Erythroblast (primary cell): ENCODE measurements around the gene SLC35B1.
"Not testable (repeated sequence)": the region's sequence is repeated elsewhere in the genome, so short reads cannot be mapped to it uniquely, and the experiment has no call there.

Experiments
- DNase-seq, 2 experiments: peaks; one replicate each; lab custom pipeline; 2025; lab: John Stamatoyannopoulos, UW
- GATA1 ChIP-seq: IDR thresholded peaks from 2 replicates; pipeline ENCODE4 v1.6.1; 2011; ENCODE audit warnings: low read depth, mild to moderate bottlenecking, control low read depth, low read length, moderate library complexity
- POLR2A ChIP-seq: IDR thresholded peaks from 2 replicates; pipeline ENCODE4 v1.6.1; 2011; ENCODE audit warnings: mild to moderate bottlenecking, low read length

The SLC35B1 gene

DNA sequence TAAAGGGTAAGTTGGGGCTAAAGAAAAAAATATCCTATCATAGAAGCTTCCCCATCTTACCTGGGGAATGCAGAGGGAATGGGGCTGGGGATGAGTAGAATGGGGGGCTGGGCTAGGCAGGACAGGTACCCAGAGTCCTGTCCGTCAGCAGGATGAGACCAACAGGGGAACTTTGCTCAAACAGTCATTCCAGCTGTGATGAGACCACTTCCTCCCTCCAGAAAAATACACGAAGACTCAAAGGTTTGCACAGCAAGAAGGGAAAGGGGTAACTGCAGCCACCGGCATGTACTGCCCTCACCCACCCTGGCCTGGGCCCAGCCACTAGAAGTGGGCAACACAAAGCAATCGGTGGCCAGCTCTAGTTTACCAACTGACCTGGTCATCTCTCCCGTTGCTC, 20.7 kb upstream of the SLC35B1 start:
- TF ChIP-seq GATA1 (no peak), POLR2A (no peak)
- no peak for DNase-seq

DNA sequence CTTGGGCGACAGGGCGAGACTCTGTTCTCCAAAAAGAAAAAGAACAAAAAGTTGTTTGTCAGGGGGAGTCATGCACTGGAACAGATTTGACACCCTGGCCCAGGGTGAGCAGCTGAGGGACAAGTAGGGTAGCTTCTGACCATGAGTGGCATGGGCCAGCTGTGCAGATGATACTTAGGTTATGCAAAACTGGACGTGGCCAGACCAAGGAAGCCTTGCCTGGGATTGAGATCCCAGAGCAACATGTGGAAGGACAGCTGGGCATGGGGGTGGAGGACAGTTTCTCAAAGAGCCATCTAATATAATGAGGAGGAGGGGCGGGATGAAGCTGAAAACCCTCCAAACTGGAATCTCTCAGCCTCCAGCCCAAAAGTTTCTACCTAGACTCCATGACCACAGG, 19.6 kb upstream of the SLC35B1 start:
- no peak for TF ChIP-seq POLR2A
- no peak for TF ChIP-seq GATA1

DNA sequence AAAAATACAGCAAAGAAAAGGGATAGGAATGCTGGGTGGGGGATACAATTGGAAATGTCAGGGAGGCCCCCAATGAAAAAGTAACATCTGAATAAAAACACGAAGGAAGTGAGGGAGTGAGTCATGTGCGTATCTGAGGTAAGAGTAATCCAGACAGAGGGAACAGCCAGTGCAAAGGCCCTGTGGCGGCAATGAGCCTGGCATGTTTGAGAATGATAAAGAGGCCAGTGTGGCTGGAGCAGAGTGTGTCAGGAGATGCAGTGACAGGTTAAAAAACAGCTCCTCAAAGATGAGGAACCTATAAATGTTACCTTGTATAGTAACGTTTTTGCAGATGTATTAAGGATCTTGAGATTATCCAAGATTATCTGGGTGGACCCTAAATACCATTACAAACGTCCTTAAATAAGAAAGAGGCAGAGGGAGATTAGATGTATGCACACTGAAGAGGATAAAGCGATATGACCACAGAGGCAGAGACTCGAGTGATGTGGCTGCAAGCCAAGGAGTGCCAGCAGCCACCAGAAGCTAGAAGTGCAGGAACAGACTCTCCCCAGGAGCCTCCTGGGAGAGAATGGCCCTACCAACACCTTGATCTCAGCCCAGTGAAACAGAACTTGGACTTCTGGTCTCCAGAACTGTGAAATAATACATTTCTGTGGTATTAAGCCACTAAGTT, 17.8 kb upstream of the SLC35B1 start:
- TF ChIP-seq POLR2A (no peak), GATA1 (no peak)

More for the DNA sequence above, 19.6 kb upstream of the SLC35B1 start:
- no peak for DNase-seq

DNA sequence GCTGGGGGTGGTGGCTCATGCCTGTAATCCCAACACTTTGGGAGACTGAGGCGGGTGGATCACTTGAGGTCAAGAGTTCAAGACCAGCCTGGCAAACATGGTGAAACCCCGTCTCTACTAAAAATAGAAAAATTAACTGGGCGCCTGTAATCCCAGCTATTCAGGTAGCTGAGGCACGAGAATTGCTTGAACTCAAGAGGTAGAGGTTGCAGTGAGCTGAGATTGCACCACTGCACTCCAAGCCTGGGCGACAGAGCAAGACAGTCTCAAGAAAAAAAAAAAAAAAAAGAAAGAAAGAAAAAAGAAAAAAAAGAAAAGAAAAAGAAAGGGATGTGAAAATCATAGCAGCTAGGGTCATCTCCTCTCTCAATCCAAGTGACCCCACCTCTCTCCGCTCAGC, 16.8 kb upstream of the SLC35B1 start:
- DNase-seq, result not testable (repeated sequence)

More for the DNA sequence above, 17.8 kb upstream of the SLC35B1 start:
- DNase-seq, result peak in 1 of 2 experiments; percentile 41

DNA sequence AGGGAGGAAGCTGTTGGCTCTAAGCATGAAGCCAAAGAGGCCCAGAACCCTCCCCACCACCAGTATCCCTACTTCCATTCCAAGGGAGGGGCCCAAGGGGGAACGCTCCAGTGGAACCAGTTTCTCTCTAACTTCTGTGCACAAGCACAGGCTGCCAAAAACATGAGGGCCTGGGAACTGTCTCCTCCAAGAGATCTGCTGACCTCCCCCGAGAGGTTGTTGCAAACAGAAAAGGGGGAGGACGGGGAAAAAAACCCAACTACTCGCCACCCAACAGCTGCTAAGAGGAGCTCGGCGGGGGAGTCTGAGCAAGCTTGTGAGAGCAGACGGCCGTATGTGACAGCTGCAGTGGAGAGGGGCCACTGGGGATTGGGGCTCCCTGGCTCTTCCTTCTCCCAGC, 15.7 kb upstream of the SLC35B1 start:
- no peak for DNase-seq
- TF ChIP-seq POLR2A (no peak), GATA1 (no peak)

DNA sequence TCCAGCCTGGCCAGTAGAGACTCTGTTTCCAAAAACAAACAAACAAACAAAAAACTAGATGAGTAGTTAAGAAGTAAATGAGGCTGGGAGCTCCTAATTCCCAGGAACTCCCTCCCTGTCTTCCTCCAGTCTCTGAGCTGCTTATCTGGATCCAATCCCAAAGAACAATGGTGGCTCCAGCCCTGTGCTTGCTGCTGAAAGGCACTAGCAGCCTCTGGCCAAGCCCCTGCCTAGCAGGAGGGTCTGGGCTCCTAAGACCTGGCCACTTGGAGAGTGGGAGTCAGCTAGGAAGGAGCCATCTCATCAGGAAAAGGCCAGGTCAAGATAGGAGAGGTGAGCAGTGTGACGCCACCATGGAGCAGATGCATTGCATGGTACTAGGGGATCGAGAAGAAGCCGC, 14.3 kb upstream of the SLC35B1 start:
- TF ChIP-seq POLR2A (no peak), GATA1 (no peak)
- DNase-seq, result no peak

DNA sequence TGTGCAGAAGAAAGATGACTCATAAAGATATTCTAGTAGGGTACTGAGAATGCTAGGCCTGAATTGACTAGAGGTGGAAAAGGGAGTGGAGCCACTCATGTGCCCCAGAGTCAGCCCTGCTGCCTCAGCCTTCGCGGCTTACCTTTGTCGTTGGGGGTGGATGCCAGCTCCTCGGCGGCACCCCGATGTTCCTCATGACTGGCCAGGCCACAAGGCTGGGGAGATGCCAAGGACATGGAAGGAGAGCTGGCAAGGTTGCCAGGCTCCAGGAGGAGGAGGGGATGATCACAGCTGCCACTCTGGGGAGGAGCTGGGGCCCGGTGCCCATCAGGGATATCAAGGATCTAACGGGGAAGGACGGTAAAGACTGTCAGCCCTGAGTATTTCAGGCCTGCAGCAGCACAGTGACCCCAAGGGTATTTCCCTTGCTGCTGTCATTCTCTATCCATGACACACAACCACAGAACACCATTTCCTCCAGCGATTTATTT, 9.7 kb upstream of the SLC35B1 start:
- no peak for DNase-seq
- TF ChIP-seq POLR2A (no peak), GATA1 (no peak)

DNA sequence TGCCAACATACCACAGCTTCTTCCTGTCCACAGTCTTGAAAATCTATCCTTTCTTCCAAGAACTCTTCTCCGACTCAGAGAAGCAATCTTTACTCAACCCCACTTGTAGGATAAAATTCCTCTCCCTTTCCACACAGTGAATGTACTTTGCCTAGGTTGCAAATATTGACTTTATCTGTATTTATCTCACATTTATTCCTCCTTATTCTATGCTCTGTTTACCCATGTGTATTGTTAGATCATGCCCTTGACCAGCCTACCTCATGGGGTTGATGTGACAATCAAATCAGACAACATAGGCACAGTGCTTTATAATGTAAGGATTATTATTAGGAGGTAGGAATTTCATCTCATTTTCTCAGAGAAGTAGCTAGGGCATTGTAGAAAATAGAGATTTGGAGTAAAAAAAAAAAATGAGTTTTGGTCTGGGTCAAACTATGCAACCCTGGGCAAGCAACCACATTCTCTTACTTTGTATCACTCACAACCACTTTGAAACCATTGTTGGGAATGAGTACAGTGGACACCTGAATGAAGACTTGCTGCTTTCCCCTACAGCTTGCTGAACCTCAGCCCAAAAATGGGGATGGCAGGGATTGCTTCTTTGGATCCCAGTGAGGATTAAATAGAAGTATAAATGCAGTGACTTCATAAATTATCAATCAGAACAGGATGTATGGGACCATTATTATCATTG, 9.1 kb upstream of the SLC35B1 start:
- no peak for TF ChIP-seq POLR2A
- no peak for TF ChIP-seq GATA1
- no peak for DNase-seq

DNA sequence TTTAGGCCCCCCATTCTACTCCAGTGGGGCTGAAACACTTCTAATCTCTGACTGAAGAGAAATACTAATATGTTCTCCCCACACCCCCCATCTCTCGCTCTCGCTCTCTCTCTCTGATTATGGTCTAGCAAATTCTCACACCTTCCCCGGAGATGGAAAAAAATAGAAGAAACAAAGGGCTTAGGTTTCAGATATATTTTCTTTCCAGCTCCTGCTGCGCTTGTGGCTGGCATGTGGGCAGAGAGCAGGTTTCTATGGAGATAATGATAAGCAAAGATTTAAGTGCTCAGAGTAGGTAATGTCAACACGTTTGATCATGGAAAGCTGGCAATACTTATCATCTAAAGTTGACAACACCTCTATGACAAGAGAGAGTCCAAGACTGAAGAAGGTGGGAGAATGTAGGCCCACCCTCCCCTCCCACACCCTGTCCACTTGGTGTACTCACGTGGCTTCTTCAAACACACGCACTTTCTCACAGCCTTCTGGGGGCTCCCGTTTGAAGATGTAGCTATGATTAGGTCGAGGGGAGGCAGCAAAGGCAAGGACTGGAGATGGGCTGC, 8.0 kb upstream of the SLC35B1 start:
- DNase-seq, result no peak
- TF ChIP-seq GATA1, result no peak
- no peak for TF ChIP-seq POLR2A

DNA sequence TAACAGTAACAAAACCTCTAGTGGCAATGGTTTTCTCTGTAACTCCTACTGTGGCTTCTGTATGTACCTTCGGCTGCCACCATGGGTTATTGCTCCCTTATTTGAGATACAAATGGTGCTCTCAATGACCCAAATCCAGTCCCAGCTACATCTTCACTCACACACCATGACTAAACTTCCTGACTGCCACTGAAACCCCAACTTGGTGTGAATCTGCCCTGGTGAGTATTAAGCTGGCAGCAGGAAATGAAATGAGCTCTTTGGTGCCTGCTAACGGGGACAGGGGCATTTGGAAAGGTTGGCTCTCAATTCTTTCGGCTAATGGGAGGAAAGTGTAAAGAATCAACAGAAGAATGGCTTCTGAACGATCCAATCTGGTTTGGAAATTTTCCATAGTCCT, 7.5 kb upstream of the SLC35B1 start:
- no peak for DNase-seq

DNA sequence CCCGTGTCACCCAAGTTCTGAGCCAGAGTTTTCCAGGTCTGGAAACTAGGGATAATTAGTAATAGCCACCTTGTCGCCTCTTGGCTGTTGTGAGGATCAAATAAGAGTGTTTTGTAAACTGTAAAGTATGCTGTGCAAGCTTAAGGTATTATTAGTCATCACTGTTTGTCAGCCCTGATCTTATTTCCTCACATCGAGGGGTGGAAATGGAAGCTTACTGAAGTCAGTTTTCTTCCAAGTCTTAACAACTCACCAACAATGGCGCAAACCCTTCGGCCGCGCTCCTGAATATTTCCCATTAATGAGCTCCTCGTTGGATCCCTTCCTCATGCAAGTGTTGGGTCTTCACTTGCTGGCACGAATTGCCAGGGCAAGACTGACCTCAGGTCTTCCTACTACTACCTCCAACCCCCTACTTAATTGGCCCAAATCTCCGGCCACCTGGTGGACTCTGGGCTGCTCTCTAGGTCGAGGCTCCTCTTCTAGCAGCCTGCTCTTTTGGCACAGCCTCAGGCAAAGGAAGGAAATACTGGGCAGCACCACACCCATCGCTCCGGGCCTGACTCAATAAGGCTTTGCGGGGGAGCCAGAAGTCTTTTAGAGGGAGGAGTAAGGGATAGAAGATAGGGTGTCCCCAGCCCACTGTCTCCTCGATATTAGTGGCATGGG, 885 bp upstream of the SLC35B1 start:
- peak; percentile 59 to 67 for DNase-seq
- no peak for TF ChIP-seq GATA1
- peak; percentile 34 for TF ChIP-seq POLR2A

More for the DNA sequence above, 7.5 kb upstream of the SLC35B1 start:
- TF ChIP-seq POLR2A, result no peak
- TF ChIP-seq GATA1, result no peak

DNA sequence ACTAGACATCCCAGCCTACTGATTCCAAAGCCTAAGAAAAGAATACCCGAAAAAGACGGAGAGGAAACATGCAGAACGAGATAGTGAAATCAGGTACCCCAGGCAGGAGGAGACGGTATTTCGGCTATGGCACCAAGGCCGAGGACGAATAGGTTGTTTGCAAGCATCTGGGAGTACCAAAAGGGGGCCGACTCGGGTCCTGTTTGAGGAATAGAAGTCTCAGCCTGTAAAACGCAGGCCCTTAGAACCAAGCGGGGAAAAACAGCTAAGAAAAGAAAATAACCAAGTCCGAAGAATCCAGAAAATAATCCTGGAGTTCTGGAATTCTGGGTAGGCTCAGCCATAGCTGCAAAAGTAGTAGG, 537 bp downstream of the SLC35B1 start:
- peak; percentile 42 to 50 for DNase-seq
- TF ChIP-seq GATA1, result no peak
- no peak for TF ChIP-seq POLR2A

DNA sequence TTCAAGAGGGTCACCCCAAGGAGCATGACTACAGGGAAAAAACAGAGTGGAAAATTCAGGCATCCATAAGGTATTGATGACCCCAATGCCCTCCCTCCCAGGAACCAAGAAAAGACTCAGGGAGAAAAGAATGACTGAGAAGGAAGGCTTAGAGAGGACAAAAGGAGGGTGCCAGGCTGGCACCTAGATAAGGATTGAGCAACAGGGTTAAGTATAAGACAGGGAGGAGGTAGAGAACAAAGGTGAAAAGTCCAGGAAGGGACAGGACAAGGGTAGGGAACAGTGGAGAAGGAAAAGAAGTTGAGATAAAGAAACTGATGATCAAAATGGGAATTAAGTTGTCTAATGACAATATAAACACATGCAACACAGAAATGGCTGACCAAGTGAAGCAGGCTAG, 2.5 kb downstream of the SLC35B1 start:
- TF ChIP-seq GATA1, result no peak
- TF ChIP-seq POLR2A, result no peak
- no peak for DNase-seq

DNA sequence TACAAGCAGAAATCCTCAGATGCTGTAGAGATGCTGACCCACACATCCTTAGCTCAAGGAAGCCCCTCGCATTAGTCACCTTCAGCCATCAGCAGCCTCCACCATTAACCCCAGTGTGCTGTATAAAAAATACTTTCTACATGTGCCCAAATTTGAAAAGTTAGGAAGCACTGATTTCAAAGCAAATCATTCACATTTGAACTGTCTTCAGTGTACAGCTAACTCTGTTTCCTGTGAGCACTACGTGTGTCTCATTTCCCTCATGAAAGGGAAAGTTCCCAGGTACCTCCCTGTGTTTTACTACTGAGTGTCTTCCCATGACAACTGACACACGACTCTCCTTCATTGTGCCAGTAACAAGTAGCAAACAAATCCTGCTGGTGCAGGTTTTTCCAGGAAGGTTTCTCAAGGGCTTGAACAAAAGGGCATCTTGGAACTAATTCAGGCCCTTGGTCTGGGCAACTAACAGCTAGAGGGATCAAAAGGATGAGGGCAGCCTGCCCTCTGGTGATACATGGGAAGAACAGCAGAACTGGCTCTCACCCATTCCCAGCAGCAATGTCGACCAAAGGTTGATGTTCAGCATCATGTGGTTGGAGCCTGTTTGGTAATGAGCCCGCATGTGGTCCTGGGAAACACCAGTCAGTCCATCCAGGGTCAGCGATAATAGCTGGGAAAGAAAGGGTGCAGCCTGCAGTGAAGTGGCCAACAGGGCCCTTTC, 4.0 kb downstream of the SLC35B1 start:
- TF ChIP-seq POLR2A, result no peak
- TF ChIP-seq GATA1, result no peak
- peak; percentile 48 to 52 for DNase-seq
